Muscle of back (tissue), 11 donors: ENCODE results near the gene DST. TPM values are rescaled to one million over a fixed set of nuclear protein-coding genes. Genes with fewer than 3 reads are reported as not detected.
"Not testable (repeated sequence)": the region's sequence is repeated elsewhere in the genome, so short reads cannot be mapped to it uniquely, and the experiment has no call there.

Experiments used
- DNase-seq, 3 donors: peaks; one replicate each; pipeline versions ENCODE4 v3.0.0 to v3.0.0-alpha.2; 2013
- polyA plus RNA-seq, 10 donors: library from polyadenylated mRNA; unstranded; fragments of 120-200 nt; gene quantifications; one replicate each; pipeline ENCODE4 v1.2.1, GENCODE V29; 2013; ENCODE audit not compliant: insufficient read length in 10 of 10

The DST gene
- polyA plus RNA-seq, 10 donors, result 146 to 236 (median 192) TPM

DNA sequence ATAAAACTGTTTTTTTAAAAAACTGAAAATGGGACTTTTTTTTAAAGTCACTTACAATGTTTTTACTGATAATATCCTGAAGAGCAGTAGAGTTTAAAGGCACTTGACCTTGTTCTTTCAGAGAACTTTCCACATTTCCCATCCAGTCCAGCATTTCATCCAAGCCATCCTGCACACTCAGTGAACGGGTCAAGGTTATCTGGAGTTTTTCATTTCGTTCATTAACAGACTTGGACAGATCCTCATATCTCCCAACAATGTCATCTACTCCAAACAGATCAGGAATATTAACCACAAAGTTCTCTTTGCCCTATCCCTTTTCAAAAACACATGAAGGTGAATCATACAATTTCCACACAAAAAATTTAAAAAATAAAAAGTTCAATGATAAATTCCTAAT, 69.1 kb downstream of the DST start:
- no peak for DNase-seq

GRCh38 chr6:56572788-56573471, 69.8 kb downstream of the DST start:
- DNase-seq, result no peak

DNA sequence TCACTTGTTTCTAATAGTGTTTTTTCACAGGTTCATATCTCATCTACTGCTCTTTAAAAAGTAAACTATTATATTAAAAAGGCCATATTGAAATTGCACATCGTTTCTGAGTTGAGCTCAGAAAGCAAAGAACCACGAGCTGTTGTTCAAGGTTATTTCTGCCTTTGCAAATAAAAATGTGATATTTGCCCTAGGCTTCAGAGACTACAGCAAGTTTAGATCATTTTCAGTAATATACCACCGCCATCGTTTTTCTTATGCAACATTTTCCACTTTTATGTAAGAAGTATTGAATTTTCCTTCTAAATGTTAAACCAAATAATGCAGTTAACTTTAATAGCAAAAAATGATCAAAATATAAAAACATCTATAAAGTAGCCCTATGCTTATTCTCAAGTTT, 71.1 kb downstream of the DST start:
- DNase-seq, result no peak

DNA sequence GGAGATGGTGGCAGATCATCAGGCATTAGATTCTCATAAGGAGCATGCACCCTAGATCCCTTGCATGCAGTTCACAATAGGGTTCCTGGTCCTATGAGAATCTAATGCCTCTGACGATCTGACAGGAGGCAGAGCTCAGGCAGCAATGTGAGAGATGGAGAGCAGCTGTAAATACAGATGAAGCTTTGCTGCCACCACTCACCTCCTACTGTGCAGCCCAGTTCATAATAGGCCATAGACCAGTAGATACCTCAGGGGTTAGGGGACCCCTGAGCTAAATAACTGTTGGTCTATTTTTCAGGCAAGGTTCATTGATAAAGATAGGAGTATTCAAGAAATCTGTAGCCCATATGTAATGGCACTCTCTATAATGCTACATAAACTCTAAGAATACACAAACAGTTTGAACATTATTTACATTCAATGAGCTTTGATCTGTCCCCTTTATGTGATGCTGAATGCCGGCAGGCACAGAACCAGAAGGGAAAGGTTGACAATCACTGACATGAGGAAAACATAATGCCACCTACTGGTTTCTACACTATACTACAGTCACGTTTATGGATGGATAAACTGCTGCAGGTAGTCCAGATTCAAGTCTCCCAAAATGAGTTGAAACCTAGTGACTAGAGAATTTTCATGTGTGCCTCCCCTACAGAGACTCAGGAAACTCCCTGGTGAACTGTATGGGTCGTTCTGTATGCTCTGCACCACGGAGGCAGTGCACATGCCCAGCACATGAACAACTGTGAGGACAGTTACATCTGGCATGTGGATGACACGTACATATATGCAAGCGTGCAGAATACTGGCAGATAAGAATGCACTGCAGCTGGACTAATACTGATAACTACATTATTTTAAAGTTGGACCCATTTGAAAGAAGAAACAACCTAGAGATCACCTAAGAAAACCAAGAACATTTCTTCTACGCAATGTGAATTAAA, 72.0 kb downstream of the DST start:
- DNase-seq, result peak in 2 of 3 donors; percentile 36 to 49

- no peak for DNase-seq
Observed at GRCh38 chr6:56567501-56567900, 75.2 kb downstream of the DST start.

DNA sequence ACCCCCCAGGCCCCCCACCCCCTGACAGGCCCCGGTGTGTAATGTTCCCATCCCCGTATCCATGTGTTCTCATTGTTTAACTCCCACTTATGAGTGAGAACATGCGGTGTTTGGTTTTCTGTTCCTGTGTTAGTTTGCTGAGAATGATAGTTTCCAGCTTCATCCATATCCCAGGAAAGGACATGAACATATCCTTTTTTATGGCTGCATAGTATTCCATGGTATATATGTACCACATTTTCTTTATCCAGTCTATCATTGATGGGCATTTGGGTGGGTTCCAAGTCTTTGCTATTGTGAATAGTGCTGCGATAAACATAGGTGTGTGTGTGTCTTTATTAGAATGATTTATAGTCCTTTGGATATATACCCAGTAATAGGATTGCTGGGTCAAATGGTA, 80.0 kb downstream of the DST start:
- not testable (repeated sequence) for DNase-seq

DNA sequence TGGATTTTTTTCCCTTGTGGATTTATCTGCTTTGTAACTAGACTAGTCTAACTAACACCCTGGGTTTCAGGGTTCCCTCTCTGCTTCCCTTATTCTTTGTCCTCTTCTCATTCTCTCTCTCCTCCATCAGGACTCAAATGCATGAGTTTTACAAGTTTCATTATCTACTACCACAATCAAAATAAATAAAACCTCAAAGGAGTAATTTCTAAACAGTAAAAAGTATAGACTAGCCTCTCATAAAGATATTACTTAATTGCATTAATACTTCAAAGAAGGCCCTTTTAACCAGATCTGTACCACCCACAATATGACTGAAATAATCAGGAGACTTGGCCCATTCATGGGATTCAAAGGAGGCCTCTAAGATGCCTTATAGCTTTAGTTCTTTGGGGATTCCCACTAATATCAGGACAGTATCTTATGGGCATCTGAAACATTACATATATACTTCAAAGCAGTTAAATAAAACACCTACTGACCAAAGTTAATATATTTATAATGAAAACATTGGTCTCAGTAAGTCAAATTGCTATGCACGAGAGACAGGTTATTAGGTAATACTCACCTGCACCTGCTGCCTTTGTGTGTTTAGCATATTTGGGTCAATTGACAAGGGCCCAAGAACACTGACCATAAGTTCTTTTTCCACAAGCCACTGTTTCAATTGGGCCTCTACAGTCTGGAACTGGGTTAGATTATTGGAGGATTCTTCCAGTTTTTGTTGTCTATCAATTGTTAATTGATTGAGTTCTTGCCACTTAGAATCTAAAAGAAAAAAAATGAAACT, 85.7 kb downstream of the DST start:
- no peak for DNase-seq

- peak in 2 of 3 donors; percentile 33 to 58 for DNase-seq
Observed at GRCh38 chr6:56555438-56555872, 87.2 kb downstream of the DST start.

- DNase-seq, result no peak
Observed at GRCh38 chr6:56552187-56553130, 90.2 kb downstream of the DST start.

- no peak for DNase-seq
Observed at GRCh38 chr6:56551409-56552120, 91.1 kb downstream of the DST start.

- DNase-seq, result no peak
Observed at GRCh38 chr6:56550301-56550700, 92.4 kb downstream of the DST start.

DNA sequence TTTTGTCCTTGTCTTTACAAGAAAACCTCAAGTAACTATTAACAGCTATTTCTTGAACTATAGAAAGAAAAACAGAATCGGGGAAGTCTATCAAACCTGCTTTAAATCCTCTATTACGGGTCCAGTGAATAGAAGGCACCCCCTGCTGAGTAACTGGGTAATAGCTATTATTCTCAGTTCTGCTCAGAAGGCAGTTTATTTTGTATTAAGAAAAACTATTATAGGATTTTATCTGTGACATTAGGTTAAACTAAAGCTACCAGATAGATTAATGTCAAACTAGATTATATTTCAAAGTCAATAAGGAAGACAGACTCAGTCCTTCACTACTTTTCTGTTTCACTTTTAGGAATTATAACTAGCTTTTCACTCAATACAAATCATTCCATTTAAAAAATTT, 93.7 kb downstream of the DST start:
- peak in 1 of 3 donors; percentile 55 for DNase-seq

DNA sequence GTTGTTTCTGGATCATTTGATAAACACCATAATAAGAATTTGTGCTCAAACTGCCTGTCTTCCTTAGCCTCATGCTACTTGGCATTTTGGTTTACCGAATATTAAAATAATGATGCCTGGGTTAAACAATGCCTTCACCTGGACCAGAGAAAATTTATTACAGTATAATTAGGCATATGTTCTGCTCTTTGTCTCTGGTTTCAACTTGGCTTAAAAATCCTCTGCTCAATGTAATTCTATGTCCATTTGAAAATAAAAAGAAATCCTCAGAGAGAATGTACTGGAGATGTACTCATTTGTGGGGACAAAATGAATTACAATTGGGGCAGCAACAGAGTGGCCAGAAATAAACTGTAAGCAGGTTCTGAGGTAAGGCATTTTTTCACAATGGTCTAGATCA, 95.0 kb downstream of the DST start:
- no peak for DNase-seq

DNA sequence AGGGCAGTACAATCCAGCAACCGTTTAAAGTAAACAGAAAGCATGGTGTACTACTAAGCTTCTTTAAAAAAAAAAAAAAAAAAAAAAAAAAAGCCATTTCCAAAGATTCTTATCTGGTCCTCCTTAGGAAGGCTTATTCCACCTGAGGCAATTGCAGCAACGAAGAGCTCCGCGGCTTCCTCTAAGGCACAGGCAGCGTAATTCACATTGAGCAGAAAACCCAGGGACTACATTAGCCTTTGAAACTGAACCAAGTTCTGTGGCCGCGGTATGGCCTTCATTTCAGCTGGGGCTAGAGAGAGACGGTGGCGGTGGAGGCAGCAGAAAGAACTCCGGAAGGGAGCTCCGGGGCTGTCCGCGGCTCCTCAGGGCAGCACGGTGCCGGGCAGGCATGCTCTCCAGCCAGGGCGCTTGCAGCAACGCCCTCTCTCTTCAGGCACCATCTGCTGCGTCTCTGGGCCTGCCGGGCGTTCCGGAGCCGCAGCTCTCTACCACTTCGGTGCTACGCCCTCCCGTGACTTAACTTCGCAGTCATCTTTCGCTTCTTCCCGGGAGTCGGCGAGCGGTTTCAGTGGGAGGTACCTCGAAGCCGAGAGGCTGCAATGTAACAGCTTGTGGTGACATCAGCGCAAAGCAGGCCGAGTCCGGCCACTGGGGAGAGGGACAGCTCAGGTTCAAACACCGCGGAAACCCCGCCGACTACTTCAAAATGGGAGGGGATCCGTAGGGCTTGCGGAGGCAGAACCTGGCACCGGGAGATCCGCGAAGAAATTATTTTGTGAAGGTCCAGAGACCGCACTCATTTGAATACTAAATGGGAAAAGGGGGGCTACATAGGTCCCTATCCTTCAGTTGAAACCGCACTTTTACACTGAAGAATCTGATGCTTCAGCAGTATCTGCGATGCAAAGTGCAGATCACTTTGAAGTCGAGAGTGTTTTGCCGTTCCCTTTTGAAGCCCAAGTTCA, 100.0 kb downstream of the DST start:
- peak; percentile 93 to 98 (median 95) for DNase-seq

DNA sequence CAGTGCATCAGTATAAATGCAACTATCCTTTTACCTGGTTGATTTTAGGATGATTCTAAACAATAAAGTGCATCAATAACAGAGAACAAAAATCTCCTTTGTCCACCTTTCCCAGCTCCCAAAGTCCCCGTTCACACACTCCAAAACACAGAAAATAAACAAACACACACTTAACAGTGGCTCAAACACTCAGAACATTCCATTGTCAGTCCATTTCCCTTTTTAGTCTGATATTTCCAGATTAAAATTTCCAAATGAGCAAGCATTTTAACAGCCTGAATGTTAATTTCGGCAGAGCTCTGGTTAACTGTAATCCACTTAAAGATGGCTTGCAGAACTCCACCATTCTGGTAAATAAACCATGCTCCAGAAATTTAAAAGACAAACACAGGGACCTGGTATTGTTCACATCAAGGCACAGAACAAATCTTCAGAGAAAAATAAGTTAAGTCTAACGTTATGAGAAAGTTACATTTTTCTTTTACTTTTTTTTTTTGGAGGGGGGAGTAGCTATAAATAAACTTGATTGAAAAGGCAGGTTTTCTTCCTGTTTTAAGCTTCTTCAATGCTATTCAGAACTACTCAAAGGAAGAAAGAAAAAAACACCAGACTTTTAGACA, 100.8 kb downstream of the DST start:
- DNase-seq, result peak in 1 of 3 donors; percentile 69

- DNase-seq, result peak in 1 of 3 donors; percentile 72
Observed at GRCh38 chr6:56541030-56541600, 101.6 kb downstream of the DST start.

- DNase-seq, result peak in 1 of 3 donors; percentile 52
Observed at GRCh38 chr6:56540232-56541029, 102.3 kb downstream of the DST start.
